GM21576 (cell line): ENCODE measurements around the gene POLR2L.

Experiments
- ATAC-seq: cut with Tn5 transposase; IDR thresholded peaks from one replicate; pipeline ENCODE4 v1.9.1; 2021; ENCODE audit warnings: mild to moderate bottlenecking, moderate library complexity; ENCODE audit not compliant: unreplicated experiment

The POLR2L gene

DNA sequence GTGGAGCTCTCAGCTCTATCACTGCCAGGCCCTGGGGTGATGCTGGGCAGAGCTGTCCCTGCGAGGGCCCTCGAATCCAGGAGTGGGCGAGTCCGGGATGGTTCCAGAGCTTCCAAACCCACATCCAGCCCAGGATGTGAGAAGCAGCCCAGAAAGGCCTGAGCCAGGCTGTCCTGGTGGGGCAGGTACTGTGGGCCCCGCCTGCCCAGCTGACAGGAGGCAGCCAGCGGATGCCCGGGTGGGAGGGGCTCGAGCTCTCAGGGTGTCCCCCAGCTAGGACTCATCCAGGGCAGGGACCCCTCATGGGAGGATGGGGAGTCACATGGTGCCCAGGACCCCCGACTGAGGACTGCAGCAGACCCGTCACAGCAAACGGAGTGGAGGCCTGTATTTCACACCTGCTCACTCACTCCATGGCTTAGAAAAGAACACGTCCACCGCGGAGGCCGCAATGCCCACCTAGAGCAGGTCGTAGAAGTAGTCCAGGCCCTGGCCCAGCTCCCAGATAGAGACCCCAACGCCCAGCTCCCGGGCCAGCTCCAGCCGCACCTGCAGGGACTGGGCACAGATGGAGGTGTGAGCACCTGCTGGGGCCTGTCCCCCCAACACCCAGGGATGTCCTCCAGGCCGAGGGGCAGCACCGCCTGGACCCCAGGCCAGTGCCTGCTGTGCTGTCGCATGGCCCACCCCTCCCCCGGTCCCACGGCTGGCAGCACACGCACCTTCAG lies 27.2 kb upstream of the POLR2L start:
- no peak for ATAC-seq

DNA sequence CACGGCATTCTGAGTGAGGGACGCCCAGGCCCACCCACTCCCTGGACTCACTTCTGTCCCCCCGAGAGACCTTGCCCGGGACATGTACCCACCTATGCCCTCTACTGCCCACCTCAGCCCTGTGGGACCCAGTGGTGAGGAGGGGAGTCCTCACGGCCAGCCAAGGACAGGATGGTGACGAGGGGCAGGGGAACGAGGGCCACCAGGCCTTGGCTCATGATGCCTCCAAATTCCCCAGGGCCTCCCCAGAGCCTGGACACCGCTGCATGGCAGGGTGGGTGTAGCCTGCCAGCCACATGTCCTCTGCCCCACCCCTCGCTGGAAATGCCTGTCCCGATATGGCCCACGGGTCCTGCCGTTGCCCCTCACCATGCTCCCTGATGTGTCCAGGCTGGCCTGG lies 26.5 kb upstream of the POLR2L start:
- no peak for ATAC-seq

DNA sequence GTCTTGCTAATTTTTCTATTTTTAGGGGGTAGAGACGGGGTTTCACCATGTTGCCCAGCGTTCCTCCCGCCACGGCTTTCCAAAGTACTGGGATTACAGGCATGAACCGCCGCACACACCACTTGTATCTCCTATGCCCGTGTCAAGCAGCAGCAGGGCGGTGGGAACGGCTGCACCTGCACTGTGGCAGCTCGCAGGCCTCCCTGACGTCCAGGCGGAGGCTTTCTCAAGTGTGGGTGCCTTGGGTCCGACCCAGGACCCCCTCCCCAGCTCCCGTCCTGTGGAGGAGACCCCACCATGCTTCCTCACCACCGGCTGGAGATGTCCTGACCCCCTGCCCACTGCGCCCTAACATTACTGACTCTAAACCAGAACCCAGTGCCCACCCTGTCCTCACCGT lies 26.1 kb upstream of the POLR2L start:
- no peak for ATAC-seq

DNA sequence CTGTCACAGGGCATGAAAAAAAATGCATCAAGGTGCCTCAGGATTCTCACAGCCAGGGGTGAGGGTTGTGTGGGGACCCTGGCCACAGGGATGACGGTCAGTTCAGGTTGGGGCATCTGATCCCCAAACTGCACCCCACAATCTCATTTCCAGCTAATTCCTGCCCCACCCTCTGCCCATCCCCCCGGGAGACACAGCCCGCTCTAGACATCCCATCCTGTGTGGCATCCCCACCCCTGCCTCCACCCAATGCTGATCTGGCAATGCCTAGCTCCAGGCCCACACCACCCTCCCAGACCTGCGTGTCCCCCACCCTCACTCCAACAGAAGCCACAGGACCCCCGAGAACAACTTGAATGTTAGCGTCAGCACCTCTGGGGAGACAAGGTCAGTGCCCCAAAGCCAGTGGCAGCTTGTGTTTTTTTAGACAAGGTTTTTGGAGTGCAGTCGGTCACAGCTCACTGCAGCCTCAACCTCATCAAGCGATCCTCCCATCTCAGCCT lies 25.6 kb upstream of the POLR2L start:
- no peak for ATAC-seq

DNA sequence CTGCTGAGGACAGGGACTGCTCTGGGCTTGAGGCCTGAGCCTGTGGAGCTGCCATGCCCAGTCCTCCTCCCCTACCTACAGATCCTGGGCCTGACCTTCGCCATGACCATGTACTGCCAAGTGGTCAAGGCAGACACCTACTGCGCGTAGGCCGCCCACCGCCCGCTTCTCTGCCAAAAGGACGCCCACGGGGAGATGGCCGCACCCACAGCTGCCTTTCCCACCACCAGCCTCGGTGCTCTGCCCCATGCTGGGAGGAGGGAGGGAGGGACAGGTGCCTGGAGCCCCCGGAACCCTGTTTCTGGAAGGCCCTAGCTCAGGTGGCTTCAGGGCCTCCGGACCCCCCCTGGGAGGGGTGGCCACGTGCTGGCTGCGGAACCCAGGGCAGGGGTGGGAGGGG lies 24.2 kb upstream of the POLR2L start:
- ATAC-seq, result no peak

- no peak for ATAC-seq
These were observed 23.4 kb upstream of the POLR2L start for GRCh38 chr11:865462-866430.

DNA sequence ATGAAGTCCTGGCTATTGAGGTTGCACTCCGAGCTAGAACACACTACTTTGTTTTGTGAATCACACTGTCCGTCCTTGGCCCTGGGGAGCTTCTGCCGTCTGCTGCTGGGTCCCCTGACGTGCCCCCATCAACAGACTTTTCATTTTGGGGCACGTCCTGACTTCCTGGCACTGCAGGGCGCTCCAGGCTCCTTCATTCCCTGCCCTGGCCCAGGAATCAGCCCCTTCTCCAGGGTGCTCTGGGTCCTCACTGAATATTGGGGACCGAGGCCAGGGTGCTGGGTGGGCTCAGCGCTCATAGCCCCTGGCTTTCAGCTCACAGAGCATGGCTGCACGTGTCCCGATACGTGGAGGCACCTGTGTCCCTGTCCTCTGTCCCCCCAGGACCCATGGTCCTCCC lies 22.6 kb upstream of the POLR2L start:
- no peak for ATAC-seq

DNA sequence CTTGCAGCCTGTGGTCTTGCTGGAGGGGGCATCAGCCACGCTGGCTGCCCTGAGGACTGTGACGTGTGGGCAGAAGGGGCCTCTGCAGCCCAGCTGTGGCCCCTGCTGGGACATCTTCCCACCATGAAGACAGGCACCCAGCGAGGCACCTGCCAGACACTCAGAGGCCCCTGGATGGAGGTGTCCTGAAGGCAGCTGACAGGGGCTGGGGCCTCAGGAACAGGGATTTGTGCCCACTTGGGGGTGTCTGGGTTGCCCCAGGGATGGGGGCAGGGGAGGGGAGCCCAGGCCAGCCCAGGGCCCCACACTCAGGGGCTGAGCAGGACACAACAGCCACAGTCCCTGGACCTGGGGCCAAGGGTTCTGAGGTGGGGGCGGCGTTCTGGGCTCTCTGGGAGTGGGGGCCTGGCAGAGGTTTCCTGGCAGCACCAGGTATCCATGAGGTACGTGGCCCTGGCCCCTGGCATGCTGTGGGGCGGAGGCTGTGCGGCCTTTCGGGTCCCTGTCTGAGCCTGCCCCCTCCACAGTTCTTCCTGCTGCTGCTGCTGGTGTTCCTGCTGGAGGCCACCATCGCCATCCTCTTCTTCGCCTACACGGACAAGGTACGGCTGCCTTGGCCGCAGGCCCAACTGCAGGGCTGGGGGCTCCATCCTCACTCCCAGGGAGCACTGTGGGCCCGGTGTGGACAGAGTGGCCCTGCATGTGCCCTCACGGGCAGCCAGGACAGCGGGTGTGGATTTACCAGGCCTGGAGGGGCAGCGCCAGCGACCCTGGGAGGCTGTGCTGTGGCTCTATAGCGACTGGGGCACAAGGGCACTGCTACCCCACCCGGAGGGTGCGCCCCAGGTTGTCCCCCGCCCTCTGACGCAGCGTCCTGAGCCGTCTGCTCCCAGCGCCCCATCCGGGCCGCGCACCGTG lies 21.8 kb upstream of the POLR2L start:
- ATAC-seq, result no peak

DNA sequence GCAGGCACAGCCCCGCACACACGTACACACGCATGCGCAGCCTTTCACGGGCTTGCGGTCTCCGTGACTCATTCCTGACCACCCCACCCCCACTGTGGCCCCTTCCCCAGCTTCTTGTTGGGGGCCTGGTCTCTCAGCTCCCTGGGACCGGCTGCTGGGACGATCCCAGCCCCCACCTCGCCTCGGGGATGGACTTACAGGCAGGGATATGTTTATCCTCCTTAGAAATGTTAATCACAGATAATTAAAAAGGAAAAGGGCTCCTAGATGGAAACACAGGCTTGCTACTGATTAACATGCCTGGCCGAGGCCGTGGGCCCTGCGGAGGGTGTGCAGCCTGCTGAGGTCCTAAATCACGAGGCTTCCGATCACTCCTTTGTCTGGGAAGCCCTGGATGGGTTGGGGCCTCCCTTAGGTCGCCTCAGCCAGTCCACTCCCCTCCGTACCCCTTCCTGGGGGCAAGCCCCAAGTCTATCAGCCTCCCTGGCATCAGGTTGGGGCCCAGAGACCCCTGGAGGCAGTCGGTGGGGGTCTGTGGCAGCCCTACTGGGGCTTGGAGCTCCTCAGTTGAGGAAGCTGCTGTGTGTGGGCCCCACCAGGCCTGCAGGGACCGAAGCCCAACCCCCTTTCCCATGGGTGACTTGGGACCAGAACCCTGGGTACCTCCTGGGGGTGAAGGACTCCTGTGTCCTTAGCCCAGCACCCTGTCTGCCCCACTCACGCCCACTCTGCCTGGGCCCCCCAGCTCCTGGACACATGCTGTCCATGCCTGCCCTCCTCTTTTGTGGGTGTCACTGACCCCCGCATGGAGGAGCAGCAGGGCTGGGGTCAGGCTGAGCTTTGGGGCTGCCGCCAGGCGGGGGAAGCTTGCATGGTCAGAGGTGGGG lies 20.9 kb upstream of the POLR2L start:
- no peak for ATAC-seq

- no peak for ATAC-seq
These were observed 20.3 kb upstream of the POLR2L start for GRCh38 chr11:862696-863022.

GRCh38 chr11:862081-862661 lies 19.8 kb upstream of the POLR2L start:
- no peak for ATAC-seq

GRCh38 chr11:861105-861479 lies 18.8 kb upstream of the POLR2L start:
- ATAC-seq, result no peak

DNA sequence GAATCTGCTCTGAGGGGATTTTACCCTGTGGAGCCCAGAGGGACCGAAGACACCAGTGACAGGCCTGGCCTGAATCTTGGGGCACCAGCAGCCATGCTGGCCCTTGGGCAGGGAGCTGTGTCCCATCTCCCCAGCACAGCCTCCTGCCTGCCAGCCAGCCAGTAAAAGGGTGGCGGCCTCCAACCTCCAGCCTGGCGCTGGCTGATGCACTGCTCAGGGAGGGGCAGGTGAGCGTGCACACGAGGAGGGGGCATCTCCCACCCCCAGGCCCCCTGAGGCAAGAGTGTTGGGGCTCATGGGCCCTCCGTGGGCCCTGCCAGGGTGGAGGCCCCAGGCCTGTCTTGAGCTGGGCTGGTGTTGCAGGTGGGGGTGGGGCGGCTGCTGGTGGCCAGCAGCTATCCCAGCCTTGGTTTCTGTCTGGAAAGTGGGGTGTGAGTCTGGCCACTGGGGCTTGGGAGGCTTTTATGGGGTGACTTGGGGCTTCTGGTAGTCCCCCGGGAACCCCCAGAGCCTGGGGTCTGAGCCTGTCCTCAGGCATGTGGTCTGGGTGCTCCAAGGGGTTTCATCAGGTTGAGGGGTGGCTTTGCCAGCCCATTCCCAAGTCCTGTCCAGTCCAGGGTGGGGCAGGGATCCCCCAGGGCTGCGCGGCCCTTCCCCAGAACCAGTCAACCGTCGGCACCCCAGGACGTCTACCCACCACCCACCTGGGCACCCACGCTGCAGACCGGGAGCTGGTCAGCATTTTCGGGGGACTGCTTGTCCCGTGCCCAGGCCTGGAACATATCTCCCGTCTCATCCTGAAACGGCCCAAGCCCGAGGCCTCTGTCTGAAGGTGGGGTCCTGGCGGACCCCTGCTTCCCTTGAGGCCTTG lies 18.1 kb upstream of the POLR2L start:
- ATAC-seq, result no peak

DNA sequence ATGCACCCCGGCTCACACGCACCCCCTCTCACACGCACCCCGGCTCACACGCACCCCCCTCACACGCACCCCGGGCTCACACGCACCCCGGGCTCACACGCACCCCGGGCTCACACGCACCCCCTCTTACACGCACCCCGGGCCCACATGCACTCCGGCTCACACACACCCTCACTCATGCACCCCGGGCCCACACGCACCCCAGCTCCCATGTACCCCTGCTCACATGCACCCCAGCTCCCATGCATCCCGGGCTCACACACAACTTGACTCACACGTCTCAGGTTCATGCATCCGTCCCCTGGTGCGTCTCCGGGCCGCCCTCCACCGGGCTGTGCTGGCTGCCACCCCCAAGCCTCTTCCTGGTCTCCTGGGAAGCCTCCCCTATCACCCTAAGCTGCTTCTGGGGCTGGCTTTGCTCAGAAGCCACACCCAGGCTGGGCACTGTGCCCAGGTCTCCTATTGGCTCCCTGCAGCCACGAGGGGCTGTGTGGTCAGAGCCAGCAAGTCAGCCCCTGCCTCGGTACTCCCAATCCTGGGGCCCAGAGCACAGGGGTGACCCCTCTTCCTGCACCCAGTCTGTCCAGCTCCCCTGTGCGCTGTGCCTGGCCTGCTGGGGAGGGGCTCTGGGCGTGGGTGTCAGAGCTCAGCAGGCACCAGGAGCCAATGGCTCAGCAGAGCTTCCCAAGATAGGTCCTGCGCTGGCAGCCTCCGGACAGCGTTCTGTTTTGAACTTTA lies 17.2 kb upstream of the POLR2L start:
- ATAC-seq, result no peak

- ATAC-seq, result no peak
These were observed 16.5 kb upstream of the POLR2L start for GRCh38 chr11:858762-859339.

GRCh38 chr11:858053-858761 lies 15.9 kb upstream of the POLR2L start:
- no peak for ATAC-seq

GRCh38 chr11:856397-856796 lies 14.1 kb upstream of the POLR2L start:
- no peak for ATAC-seq
